Measurements from ENCODE around the gene P2RY11. TPM values are rescaled to one million over a fixed set of nuclear protein-coding genes. Genes with fewer than 3 reads are reported as not detected.
A peak's percentile ranks its signal among the peaks of the same experiment; 100 is the strongest.

The P2RY11 gene
- total and polyA plus RNA-seq, 12 donors = 0.77 to 21.5 (median 6.5) TPM

DNA sequence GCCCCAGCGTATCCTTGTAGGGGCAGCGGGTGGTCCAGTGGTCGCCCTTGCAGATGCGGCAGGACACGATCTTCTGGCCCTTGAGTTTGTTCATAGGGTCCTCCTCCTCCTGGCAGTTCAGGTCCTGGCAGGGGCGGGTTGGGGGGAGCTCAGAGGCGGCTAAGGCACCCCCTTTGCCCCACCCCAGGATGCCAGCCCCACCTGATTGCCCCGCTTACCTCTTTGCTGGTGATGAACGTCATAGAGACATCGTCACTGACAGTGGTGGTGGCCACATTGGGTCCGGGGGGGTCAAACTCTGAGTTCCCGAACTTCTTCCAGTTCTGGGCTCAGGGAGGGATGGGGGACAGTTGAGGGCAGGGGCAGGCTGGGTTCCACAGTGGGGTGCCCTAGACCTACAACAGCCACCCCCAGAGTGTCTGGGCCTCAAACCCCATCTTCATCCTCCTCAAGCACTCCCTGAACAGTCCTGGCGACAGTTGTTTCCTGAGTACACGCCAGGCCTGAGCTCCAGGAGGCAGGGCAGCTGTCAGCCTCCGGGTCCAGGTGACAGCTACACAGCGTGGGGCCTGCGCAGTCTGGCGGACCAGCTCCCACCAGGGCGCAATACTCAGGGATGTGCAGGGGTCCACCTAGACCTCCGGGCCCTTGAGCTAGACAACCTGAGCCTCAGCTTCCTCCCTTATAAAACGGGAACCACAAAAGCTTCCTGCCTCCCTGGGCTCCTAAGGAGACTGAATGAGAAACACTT is 5.5 kb downstream of the P2RY11 start:
- intact Hi-C loops (cut with DNase I) = loop anchor here (10.0 kb wide), 2 partner anchors 128 to 182 kb away; partner anchors contain the start of gene OLFM2 (in 1 of the 2)

DNA sequence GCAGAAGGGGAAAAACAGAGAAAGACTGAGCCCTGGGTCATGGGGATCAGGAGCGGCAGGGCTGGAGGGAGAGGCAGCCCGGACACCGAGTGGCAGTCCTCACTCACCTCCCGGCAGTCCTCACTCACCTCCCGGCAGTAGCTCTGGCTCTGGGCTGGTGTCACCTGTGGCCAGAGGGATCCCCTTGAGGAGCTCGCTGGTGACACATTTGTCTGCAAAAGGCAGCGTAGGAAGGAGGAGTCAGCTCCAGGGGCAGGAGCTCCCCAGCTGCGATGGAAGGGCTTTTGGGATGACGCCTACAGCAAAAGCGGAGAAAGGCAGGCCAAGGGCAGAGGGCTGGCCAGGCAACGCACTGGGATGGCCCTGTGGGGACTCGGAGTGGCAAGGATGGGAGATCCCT is 7.5 kb downstream of the P2RY11 start:
- peak overlapping the region in 4 of 5 donors; percentile 53 to 92 (median 66) for H3K27ac ChIP-seq
- no peaks in the 10 kb centered on the region for H3K9me3 ChIP-seq (replicated peaks in 1 of 3)
- DNase-seq = peak in 4 of 7 donors; percentile 35 to 72 (median 50)
- WGBS, 4 donors = 20 to 35% (median 30%) methylated on average over 8 to 12 of the region's 12 CpGs
- H3K4me1 ChIP-seq (replicated peaks in 1 of 2) = peaks cover 7 to 15% of the 10 kb centered on the region in 2 donors
- TF ChIP-seq POLR2A (IDR thresholded peaks at IDR 0.05) = peak in 1 of 2 donors; percentile 34
- TF ChIP-seq, protein P1, sequence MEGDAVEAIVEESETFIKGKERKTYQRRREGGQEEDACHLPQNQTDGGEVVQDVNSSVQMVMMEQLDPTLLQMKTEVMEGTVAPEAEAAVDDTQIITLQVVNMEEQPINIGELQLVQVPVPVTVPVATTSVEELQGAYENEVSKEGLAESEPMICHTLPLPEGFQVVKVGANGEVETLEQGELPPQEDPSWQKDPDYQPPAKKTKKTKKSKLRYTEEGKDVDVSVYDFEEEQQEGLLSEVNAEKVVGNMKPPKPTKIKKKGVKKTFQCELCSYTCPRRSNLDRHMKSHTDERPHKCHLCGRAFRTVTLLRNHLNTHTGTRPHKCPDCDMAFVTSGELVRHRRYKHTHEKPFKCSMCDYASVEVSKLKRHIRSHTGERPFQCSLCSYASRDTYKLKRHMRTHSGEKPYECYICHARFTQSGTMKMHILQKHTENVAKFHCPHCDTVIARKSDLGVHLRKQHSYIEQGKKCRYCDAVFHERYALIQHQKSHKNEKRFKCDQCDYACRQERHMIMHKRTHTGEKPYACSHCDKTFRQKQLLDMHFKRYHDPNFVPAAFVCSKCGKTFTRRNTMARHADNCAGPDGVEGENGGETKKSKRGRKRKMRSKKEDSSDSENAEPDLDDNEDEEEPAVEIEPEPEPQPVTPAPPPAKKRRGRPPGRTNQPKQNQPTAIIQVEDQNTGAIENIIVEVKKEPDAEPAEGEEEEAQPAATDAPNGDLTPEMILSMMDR (IDR thresholded peaks at IDR 0.05) = no peak
- H3K36me3 ChIP-seq (replicated peaks in 1 of 2) = peaks cover 0 to 46% of the 10 kb centered on the region in 2 donors
- H3K4me3 ChIP-seq = peak overlapping the region in 3 of 4 donors; percentile 83 to 88 (median 84)
- H3K27me3 ChIP-seq = no peaks in the 10 kb centered on the region
- intact Hi-C loops (cut with DNase I) = loop anchor here (10.0 kb wide), 2 partner anchors 126 to 184 kb away; partner anchors contain the start of gene OLFM2 (in 1 of the 2)

More for the DNA sequence above, 5.5 kb downstream of the P2RY11 start:
- H3K36me3 ChIP-seq (replicated peaks in 1 of 2) = peaks cover 0 to 46% of the 10 kb centered on the region in 2 donors
- no peaks in the 10 kb centered on the region for H3K27me3 ChIP-seq
- 80 to 88% (median 85%) methylated on average over 5 to 21 of the region's 21 CpGs for WGBS, 4 donors
- H3K4me3 ChIP-seq = no peak overlapping the region
- no peak for DNase-seq
- TF ChIP-seq POLR2A (IDR thresholded peaks at IDR 0.05) = no peak
- TF ChIP-seq, protein P1 (IDR thresholded peaks at IDR 0.05) = no peak
- no peaks in the 10 kb centered on the region for H3K9me3 ChIP-seq (replicated peaks in 1 of 3)
- H3K27ac ChIP-seq = no peak overlapping the region
- H3K4me1 ChIP-seq (replicated peaks in 1 of 2) = peaks cover 7 to 15% of the 10 kb centered on the region in 2 donors

DNA sequence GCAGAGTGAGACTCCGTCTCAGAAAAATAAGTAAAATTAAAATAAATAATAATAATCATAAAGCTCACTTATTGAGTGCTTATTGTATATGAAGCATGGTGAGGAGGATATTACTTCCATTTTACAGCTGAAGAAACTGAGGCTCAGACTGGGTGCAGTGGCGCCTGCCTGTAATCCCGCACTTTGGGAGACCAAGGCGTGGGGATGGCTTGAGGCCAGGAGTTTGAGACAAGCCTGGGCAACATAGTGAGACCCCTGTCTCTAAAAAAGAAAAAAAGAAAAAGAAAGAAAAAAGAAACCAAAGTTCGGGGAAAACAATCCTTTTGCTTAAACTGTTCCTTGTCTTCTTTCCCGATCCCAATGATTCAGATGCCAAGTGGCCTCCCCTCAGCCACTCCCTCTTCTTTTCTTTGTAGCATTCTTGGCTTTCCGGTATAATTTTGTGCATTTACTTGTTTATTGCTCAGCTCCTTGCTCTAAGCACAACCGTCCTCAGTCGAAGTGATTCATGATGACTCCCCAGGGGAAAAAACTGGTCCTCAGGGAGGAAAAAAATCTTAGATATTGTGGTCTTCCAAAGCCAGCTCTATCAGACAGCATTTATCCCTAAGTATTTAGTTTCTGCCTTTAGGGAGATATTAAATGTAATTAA is 9.2 kb downstream of the P2RY11 start:
- H3K4me1 ChIP-seq (replicated peaks in 1 of 2) = peaks cover 7 to 15% of the 10 kb centered on the region in 2 donors
- H3K4me3 ChIP-seq = no peak overlapping the region
- peaks cover 0 to 29% of the 10 kb centered on the region in 2 donors for H3K36me3 ChIP-seq (replicated peaks in 1 of 2)
- 64 to 72% (median 68%) methylated on average over 9 of the region's 9 CpGs for WGBS, 4 donors
- no peak for TF ChIP-seq POLR2A (IDR thresholded peaks at IDR 0.05)
- TF ChIP-seq, protein P1 (IDR thresholded peaks at IDR 0.05) = no peak
- intact Hi-C loops (cut with DNase I) = no loop called here
- no peaks in the 10 kb centered on the region for H3K27me3 ChIP-seq
- no peaks in the 10 kb centered on the region for H3K9me3 ChIP-seq (replicated peaks in 1 of 3)
- DNase-seq = peak in 2 of 7 donors; percentile 25 to 30
- peak overlapping the region in 1 of 5 donors; percentile 17 for H3K27ac ChIP-seq

DNA sequence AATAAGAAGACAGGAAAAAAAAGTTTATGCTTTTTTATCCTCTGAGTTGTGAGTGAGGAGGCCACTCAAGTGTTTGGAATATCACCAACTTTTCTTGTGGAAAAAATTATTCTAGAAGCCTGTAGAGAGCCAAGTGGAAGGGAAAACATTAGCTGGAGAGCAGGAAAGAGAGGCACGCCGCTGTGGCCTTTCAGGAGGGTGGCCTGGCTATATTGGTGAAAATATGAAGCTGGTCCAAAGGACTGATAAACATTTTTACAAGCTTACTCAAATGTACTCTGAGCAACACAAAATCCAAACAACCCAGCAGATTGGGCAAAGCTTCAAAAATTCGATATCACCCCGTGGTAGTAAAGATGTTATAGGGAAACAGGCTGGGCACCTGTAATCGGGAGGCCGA is 10.6 kb downstream of the P2RY11 start:
- Histone ChIP-seq H3K27ac (peak overlapping the region in 1 of 5 donors; percentile 52), H3K36me3 (replicated peaks in 1 of 2) (peaks cover 0 to 16% of the 10 kb centered on the region in 2 donors), H3K4me1 (replicated peaks in 1 of 2) (peaks cover 7 to 15% of the 10 kb centered on the region in 2 donors), H3K4me3 (no peak overlapping the region), H3K9me3 (replicated peaks in 1 of 3) (no peaks in the 10 kb centered on the region), H3K27me3 (no peaks in the 10 kb centered on the region)
- intact Hi-C loops (cut with DNase I) = no loop called here
- TF ChIP-seq POLR2A (IDR thresholded peaks at IDR 0.05) = no peak
- TF ChIP-seq, protein P1 (IDR thresholded peaks at IDR 0.05) = no peak
- DNase-seq = peak in 1 of 7 donors; percentile 25
- WGBS, 4 donors = 66 to 83% (median 79%) methylated on average over 6 of the region's 6 CpGs
